ENCODE measurements around the gene LRRC26.

Gene LRRC26

GRCh38 chr9:137166380-137167229 lies 3.2 kb downstream of the LRRC26 start:
- no peak for DNase-seq

- no peak for DNase-seq
Measured at GRCh38 chr9:137165250-137165836, 4.5 kb downstream of the LRRC26 start.

GRCh38 chr9:137164370-137165249 lies 5.2 kb downstream of the LRRC26 start:
- no peak for DNase-seq

GRCh38 chr9:137163805-137164204 lies 6.0 kb downstream of the LRRC26 start:
- no peak for DNase-seq

- no peak for DNase-seq
Measured at GRCh38 chr9:137163365-137163715, 6.5 kb downstream of the LRRC26 start.

GRCh38 chr9:137162505-137163364 lies 7.1 kb downstream of the LRRC26 start:
- DNase-seq: no peak

GRCh38 chr9:137161558-137162486 lies 8.0 kb downstream of the LRRC26 start:
- DNase-seq: peak; percentile 56

GRCh38 chr9:137160716-137161557 lies 8.9 kb downstream of the LRRC26 start:
- peak; percentile 63 for DNase-seq

GRCh38 chr9:137160054-137160425 lies 9.8 kb downstream of the LRRC26 start:
- no peak for DNase-seq

- no peak for DNase-seq
Measured at GRCh38 chr9:137159105-137160053, 10.5 kb downstream of the LRRC26 start.

GRCh38 chr9:137158625-137159024 lies 11.2 kb downstream of the LRRC26 start:
- no peak for DNase-seq

- DNase-seq: no peak
Measured at GRCh38 chr9:137157618-137158415, 12.0 kb downstream of the LRRC26 start.

- no peak for DNase-seq
Measured at GRCh38 chr9:137156567-137157375, 13.1 kb downstream of the LRRC26 start.

GRCh38 chr9:137152844-137153405 lies 16.9 kb downstream of the LRRC26 start:
- DNase-seq: no peak

- no peak for DNase-seq
Measured at GRCh38 chr9:137150617-137151457, 19.0 kb downstream of the LRRC26 start.

GRCh38 chr9:137149942-137150616 lies 19.8 kb downstream of the LRRC26 start:
- no peak for DNase-seq
